Spinal cord (tissue), 10 donors: ENCODE data around the gene CMTM2. TPM values are rescaled to one million over a fixed set of nuclear protein-coding genes. Genes with fewer than 3 reads are reported as not detected.

Experiments used
- DNase-seq, 6 donors: peaks; one replicate each; pipeline versions ENCODE4 v3.0.0 to v3.0.0-alpha.2; 2013 to 2015; ENCODE audit warnings: low spot score in 6 of 6, low read depth in 4 of 6
- H3K27ac ChIP-seq: one replicate; pipeline ENCODE4 v1.5.1; 2013; ENCODE audit warnings: low read depth, low read length, control low read depth
- H3K27me3 ChIP-seq: one replicate; pipeline ENCODE4 v1.6.1; 2013; ENCODE audit warnings: low read length; ENCODE audit not compliant: control insufficient read depth, insufficient read depth
- H3K36me3 ChIP-seq: one replicate; pipeline ENCODE4 v1.6.1; 2013; ENCODE audit warnings: low read length; ENCODE audit not compliant: control insufficient read depth, insufficient read depth
- H3K4me1 ChIP-seq: one replicate; pipeline ENCODE4 v1.6.1; 2013; ENCODE audit warnings: low read length; ENCODE audit not compliant: control insufficient read depth, insufficient read depth
- H3K4me3 ChIP-seq: one replicate; pipeline ENCODE4 v1.5.1; 2013; ENCODE audit warnings: low read depth, low read length, control low read depth
- H3K9me3 ChIP-seq: one replicate; pipeline ENCODE4 v1.6.1; 2013; ENCODE audit warnings: low read length; ENCODE audit not compliant: control insufficient read depth, insufficient read depth
- WGBS: methylation state at CpG from one replicate; pipeline ENCODE4 v1.1.5; 2013; ENCODE audit warnings: missing lambda C conversion rate; ENCODE audit not compliant: insufficient coverage; 5-methylcytosine and 5-hydroxymethylcytosine counted together
- polyA plus RNA-seq, 2 donors: library from polyadenylated mRNA; unstranded; fragments of 120-200 nt; gene quantifications; one replicate each; pipeline ENCODE4 v1.2.1, GENCODE V29; 2013; ENCODE audit not compliant: insufficient read length in 2 of 2
- total RNA-seq, 2 donors: library from RNA; depleted of rRNA in 1 of 2; stranded (reverse); fragments of 120-200 nt in 1 of 2; fragments of >200 nt in 1 of 2; gene quantifications; one replicate each; pipeline versions ENCODE4 v1.2.3 to v1.2.4, GENCODE V29; 2013 to 2014
- donor health status: healthy.

Gene CMTM2
- total and polyA plus RNA-seq, 4 donors: 0.33 to 1.7 (median 0.99) TPM

DNA sequence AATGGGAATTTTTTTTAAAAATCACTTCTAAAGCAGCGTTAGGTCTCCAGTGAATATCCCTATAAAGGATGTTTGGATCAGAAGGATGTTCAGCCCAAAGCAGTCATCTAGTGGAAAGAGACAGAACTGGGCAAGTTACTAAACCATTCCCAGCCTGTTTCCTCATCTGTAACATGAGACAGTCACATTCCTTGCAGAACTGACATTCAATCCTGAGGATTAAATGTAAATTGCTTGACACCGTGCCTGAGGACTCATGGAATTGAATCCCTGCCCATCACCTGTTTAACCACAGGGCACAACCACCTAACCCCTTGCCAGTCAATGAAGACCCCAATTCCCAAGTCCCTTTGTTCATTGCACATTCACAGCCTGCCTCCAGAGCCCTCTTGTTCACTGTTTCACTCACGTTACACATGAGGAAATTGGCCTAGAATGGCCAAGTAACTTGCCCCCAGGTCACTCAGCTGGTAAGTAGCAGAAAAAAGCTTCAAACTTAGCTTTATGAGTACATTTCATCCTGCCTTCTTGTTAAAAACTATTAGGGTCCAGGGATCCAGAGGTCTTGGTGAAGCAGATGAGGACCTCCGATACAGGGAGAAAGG lies 1.4 kb downstream of the CMTM2 start:
- peaks cover 20% of the 10 kb centered on the region for H3K27me3 ChIP-seq

DNA sequence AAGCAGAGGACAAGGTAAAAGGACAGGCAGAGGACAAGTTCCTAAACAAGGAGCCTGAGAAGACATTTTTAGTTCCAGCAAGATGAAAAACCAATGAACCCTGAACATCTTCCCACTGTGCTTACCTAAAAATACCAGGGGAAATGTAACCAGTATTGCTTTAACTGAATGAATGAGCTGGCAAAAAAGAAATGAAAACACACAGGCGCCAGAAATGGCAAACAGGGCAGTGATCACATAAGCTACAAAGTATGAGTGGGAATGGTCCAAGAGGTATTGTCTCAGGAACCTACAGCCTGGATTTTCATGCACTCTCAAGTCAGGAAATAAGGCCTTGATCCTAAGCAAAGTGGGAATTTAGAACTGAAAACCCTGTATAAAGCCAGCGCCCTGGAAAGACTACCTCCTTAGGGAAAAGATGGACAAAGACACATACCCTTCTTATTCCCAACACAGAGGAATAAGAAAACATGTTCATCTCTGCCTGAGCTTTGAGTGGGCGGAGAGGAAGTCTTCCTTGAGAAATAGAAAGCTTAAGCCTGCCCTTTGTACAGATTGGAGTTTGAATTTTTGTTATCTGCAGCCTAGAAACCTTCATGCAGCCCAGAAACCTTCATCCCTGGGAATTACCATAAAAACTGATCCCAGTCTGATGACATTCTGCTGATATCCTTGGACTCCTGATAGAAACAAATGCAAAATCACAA lies 2.1 kb downstream of the CMTM2 start:
- Histone ChIP-seq H3K27ac (no peak overlapping the region), H3K4me1 (peaks cover 16% of the 10 kb centered on the region), H3K36me3 (no peaks in the 10 kb centered on the region), H3K9me3 (no peaks in the 10 kb centered on the region), H3K4me3 (no peak overlapping the region), H3K27me3 (peaks cover 20% of the 10 kb centered on the region)
- 75% methylated on average over 1 of the region's 3 CpGs for WGBS
- no peak for DNase-seq

More for the DNA sequence above, 1.4 kb downstream of the CMTM2 start:
- DNase-seq: no peak
- 68% methylated on average over 2 of the region's 4 CpGs for WGBS
- no peak overlapping the region for H3K4me3 ChIP-seq
- peaks cover 16% of the 10 kb centered on the region for H3K4me1 ChIP-seq
- no peak overlapping the region for H3K27ac ChIP-seq
- no peaks in the 10 kb centered on the region for H3K9me3 ChIP-seq
- H3K36me3 ChIP-seq: no peaks in the 10 kb centered on the region

DNA sequence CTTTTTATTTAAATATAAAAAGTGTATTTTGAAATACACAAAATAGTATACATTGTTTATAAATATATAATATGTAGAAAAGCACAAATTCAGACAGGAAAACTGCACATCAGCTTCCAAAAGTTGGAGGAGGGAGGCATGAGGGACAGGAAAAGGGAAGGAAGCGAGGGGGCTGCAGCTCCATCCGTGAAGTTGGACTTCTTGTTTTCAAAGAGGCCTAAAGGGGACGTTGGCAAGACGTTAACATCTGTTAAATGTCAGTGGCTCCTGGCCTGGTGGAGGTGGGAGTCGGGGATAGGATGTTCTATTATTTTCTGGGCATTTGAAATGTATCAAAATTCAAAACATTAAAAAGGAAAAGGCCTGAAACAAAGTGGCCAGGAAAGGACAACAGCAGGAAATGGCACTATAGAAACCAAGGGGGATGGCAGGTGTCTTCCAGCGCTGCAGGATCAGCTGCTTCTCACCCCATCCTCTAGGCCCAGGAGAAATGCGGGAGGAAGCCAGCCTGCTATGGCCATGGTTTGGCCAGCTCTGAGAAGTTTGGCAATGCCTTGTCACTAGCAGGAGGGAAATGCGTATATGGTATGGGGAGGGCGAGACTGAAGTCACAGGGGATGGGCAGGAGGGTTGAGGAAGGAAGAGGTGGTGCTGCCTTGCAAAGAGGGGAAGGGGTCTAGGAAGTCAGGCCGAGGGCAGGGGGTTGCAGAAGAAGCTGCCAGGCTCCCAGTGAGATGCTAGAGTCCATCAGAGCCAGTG lies 6.4 kb downstream of the CMTM2 start:
- Histone ChIP-seq H3K27ac (no peak overlapping the region), H3K9me3 (no peaks in the 10 kb centered on the region), H3K4me3 (no peak overlapping the region), H3K27me3 (no peaks in the 10 kb centered on the region), H3K4me1 (peaks cover 11% of the 10 kb centered on the region), H3K36me3 (no peaks in the 10 kb centered on the region)
- WGBS: 75% methylated on average over 8 of the region's 10 CpGs
- DNase-seq: no peak

DNA sequence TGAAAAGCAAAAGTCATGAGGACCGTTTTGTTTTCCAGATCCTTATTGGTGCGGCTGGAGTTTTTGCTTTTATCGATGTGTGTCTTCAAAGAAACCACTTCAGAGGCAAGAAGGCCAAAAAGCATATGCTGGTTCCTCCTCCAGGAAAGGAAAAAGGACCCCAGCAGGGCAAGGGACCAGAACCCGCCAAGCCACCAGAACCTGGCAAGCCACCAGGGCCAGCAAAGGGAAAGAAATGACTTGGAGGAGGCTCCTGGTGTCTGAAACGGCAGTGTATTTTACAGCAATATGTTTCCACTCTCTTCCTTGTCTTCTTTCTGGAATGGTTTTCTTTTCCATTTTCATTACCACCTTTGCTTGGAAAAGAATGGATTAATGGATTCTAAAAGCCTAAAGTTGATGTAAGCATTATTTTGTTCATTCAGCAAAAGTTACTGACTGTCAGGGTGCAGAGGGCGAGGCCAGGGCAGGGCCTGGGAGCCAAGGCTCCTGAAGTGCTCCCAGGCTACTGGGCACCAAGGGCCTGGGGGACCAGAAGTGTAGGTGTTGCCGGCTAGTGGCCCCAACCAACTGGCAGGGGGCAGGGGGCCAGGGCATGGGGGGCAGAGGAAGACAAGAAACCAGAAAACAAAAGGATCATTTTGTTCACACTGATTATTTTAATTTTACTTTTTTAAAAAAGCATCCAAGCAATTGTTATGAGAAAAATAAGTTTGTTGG lies 8.8 kb downstream of the CMTM2 start:
- H3K9me3 ChIP-seq: no peaks in the 10 kb centered on the region
- no peak overlapping the region for H3K27ac ChIP-seq
- H3K4me1 ChIP-seq: peaks cover 11% of the 10 kb centered on the region
- WGBS: 75% methylated on average over 3 of the region's 7 CpGs
- no peaks in the 10 kb centered on the region for H3K36me3 ChIP-seq
- no peaks in the 10 kb centered on the region for H3K27me3 ChIP-seq
- DNase-seq: no peak
- H3K4me3 ChIP-seq: no peak overlapping the region

DNA sequence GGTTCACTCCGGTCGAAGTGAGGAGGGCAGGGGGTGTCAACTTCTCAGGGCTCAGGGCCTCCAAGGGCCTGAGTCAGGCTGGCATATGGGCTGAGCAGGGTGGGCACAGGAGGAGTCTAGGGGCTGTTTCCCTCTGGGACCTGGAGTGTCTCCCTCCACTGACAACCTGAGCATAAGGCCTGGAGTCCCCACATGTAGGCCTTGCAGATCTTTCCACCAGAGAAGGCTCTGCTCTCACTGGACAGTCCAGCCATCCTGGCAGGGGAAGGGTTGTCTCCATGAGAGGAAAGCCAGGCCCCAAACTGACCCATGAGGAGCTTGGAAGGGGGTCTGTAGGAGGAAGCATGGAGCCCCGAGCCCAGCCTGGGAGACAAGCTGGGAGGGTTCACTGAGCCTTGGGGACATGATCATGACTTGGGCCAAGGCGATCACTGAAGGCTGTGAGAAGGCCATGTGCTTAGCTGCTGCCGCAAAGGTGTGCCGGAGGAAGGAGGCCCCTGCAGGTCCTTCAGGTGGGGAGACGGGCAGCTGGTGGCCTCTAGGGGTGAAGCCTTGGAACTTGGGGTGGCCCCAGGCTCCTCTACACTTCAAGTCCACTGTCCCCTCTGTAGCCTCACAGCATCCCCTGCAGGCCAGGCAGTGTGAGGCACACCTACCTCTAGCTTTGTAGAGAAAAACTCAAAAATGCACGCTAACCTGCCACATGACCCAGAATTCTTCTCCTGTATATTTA lies 9.9 kb downstream of the CMTM2 start:
- Histone ChIP-seq H3K9me3 (no peaks in the 10 kb centered on the region), H3K27me3 (no peaks in the 10 kb centered on the region), H3K27ac (no peak overlapping the region), H3K36me3 (no peaks in the 10 kb centered on the region), H3K4me1 (peaks cover 11% of the 10 kb centered on the region), H3K4me3 (no peak overlapping the region)
- DNase-seq: no peak
- WGBS: 97% methylated on average over 6 of the region's 8 CpGs

DNA sequence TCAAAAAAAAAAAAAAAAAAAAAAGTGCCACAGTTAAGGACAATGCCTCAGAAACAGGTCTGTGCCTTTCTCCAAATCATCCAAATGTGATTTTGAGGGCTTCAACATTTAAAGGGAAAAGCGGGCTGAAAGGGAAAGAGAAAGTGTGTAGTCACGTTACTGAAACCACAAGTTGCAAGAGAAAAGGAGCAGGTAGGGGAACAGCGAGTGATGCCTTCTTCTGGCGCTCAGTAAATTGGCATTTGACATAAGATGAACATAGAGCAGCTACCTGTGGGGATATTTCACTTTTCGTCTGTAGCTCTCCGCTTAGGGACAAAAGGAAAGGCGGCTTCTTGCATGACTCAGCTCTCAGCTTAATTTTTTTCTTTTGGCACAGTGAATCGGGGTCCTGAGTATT lies 11.1 kb downstream of the CMTM2 start:
- peaks cover 11% of the 10 kb centered on the region for H3K4me1 ChIP-seq
- H3K27ac ChIP-seq: no peak overlapping the region
- no peaks in the 10 kb centered on the region for H3K9me3 ChIP-seq
- 89% methylated on average over 7 of the region's 8 CpGs for WGBS
- H3K36me3 ChIP-seq: no peaks in the 10 kb centered on the region
- no peak for DNase-seq
- H3K4me3 ChIP-seq: no peak overlapping the region
- no peaks in the 10 kb centered on the region for H3K27me3 ChIP-seq

DNA sequence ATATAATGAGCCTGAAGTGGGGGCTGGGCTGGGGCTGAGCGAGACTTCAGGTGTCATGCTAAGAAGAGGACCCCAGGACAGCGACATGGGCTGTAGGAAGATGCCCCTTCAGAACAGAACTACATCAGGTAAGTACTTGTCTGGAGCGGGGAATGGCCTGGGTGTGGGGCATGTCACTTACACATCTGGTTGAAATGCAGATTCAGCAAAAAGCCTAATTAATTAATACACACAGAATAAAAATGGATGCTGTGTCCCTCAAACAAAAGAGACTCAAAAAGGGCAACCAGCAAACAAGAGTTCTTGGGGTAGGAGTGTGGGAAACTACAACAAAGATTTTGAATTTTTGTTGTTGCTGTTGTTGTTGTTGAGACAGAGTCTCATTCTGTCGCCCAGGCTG lies 11.8 kb downstream of the CMTM2 start:
- H3K4me3 ChIP-seq: no peak overlapping the region
- peaks cover 11% of the 10 kb centered on the region for H3K4me1 ChIP-seq
- 86% methylated on average over 3 of the region's 4 CpGs for WGBS
- H3K9me3 ChIP-seq: no peaks in the 10 kb centered on the region
- H3K36me3 ChIP-seq: no peaks in the 10 kb centered on the region
- H3K27ac ChIP-seq: no peak overlapping the region
- no peaks in the 10 kb centered on the region for H3K27me3 ChIP-seq
- no peak for DNase-seq

DNA sequence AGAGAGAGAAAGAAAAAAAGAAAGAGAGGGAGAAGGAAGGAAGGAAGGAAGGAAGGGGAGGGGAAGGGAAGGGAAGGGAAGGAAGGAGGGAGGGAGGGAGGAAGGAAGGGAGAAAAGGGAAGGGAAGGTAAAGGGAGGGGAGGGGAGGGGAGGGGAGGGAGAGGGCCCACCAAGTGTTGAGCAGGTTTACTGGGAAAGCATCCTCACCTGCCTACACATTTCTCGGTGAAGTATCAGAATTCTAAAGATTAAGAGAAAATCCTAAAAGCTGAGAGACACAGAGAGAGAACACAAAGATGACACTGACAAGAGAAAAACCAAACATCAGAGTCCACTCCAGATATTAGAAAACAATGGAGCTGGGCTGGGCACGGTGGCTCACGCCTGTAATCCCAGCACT lies 13.0 kb downstream of the CMTM2 start:
- DNase-seq: no peak
- Histone ChIP-seq H3K36me3 (no peaks in the 10 kb centered on the region), H3K4me3 (no peak overlapping the region), H3K9me3 (no peaks in the 10 kb centered on the region), H3K27ac (no peak overlapping the region), H3K27me3 (no peaks in the 10 kb centered on the region), H3K4me1 (peaks cover 10% of the 10 kb centered on the region)
- WGBS: no CpG with 5 or more reads among the region's 3 CpGs

DNA sequence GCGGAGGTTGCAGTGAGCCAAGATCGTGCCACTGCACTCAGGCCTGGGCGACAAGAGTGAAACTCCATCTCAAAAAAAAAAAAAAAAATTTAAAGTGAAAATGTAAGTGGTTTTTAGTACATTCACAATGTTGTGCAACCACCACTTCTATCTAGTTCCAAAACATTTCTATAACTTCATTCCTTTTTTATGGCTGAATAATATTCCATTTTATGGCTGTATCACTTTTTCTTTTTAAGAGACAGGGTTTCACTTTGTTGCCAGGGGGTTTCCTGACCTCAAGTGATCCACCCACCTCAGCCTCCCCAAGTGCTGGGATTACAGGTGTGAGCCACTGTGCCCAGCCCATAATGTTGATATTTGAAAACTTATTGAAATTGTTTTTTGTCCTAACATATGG lies 13.6 kb downstream of the CMTM2 start:
- no peak overlapping the region for H3K4me3 ChIP-seq
- peaks cover 5% of the 10 kb centered on the region for H3K4me1 ChIP-seq
- H3K9me3 ChIP-seq: no peaks in the 10 kb centered on the region
- no peak for DNase-seq
- no CpG with 5 or more reads among the region's 3 CpGs for WGBS
- H3K27ac ChIP-seq: no peak overlapping the region
- no peaks in the 10 kb centered on the region for H3K36me3 ChIP-seq
- no peaks in the 10 kb centered on the region for H3K27me3 ChIP-seq
